Measurements from ENCODE around the gene CBX4. TPM values are rescaled to one million over a fixed set of nuclear protein-coding genes. Genes with fewer than 3 reads are reported as not detected.

The CBX4 gene
- total and polyA plus RNA-seq, 2 of the 13 experiments (the other 11 are each of a cell fraction or from before 2014, with no cell fraction given) = 25.8 to 50.8 TPM

GRCh38 chr17:79840269-79840988, 1.2 kb upstream of the CBX4 start (continued):
- TF ChIP-seq ZNF512B (CRISPR knock-in tag; IDR thresholded peaks at IDR 0.05; ENCODE audit: borderline replicate concordance) (no peak), ARNTL (CRISPR knock-in tag; IDR thresholded peaks at IDR 0.05) (no peak), ZNF317 (CRISPR knock-in tag; IDR thresholded peaks at IDR 0.05) (no peak), KDM6A (CRISPR knock-in tag; IDR thresholded peaks at IDR 0.05; ENCODE audit: low read depth) (no peak), ZNF770 (CRISPR knock-in tag; IDR thresholded peaks at IDR 0.05) (no peak), PRDM4 (CRISPR knock-in tag; IDR thresholded peaks at IDR 0.05; ENCODE audit: borderline replicate concordance) (no peak), KLF15 (CRISPR knock-in tag; IDR thresholded peaks at IDR 0.05; ENCODE audit: borderline replicate concordance) (no peak), ZNF841 (CRISPR knock-in tag; IDR thresholded peaks at IDR 0.05; ENCODE audit: borderline replicate concordance) (peak; percentile 63; the same call in 1 of the 2 replicates), POGZ (CRISPR knock-in tag; IDR thresholded peaks at IDR 0.05) (no peak), ZNF362 (CRISPR knock-in tag; IDR thresholded peaks at IDR 0.05; ENCODE audit: borderline replicate concordance) (no peak), AHR (CRISPR knock-in tag; IDR thresholded peaks at IDR 0.05) (no peak), SRSF4 (IDR thresholded peaks at IDR 0.05; ENCODE audit: low read depth, low read length, poor library complexity, severe bottlenecking) (no peak), DNMT1 (CRISPR knock-in tag; IDR thresholded peaks at IDR 0.05) (0 out of 2 replicates have a peak, but pooled peaks have one; percentile 0), ZNF12 (CRISPR knock-in tag; IDR thresholded peaks at IDR 0.05) (no peak), SSRP1 (CRISPR knock-in tag; IDR thresholded peaks at IDR 0.05) (no peak), SALL1 (CRISPR knock-in tag; IDR thresholded peaks at IDR 0.05) (0 out of 2 replicates have a peak, but pooled peaks have one; percentile 21), ZNF691 (CRISPR knock-in tag; IDR thresholded peaks at IDR 0.05; ENCODE audit: borderline replicate concordance, low read depth) (no peak), PHF8 (CRISPR knock-in tag; IDR thresholded peaks at IDR 0.05) (0 out of 2 replicates have a peak, but pooled peaks have one; percentile 9), U2AF1 (optimal IDR thresholded peaks at IDR 0.05; ENCODE audit: low read depth, low read length) (no peak), SNAPC2 (CRISPR knock-in tag; IDR thresholded peaks at IDR 0.05) (no peak), TRIM24 (CRISPR knock-in tag; IDR thresholded peaks at IDR 0.05) (no peak)
